T follicular helper cell (primary cell): ENCODE results near the gene ERC2.

ENCODE experiments used
- DNase-seq: peaks from one replicate; pipeline ENCODE4 v3.0.0-alpha.2; 2020; ENCODE audit warnings: low read depth

ERC2 gene

GRCh38 chr3:55795746-55796145, 672.5 kb downstream of the ERC2 start:
- no peak for DNase-seq

GRCh38 chr3:55795296-55795695, 673.0 kb downstream of the ERC2 start:
- no peak for DNase-seq

- no peak for DNase-seq
These were observed 675.5 kb downstream of the ERC2 start for GRCh38 chr3:55792742-55793141.

GRCh38 chr3:55792009-55792408, 676.3 kb downstream of the ERC2 start:
- DNase-seq = no peak

GRCh38 chr3:55790596-55791350, 677.5 kb downstream of the ERC2 start:
- no peak for DNase-seq

GRCh38 chr3:55789516-55789915, 678.8 kb downstream of the ERC2 start:
- DNase-seq = no peak

- DNase-seq = no peak
These were observed 685.5 kb downstream of the ERC2 start for GRCh38 chr3:55782807-55783206.

- DNase-seq = no peak
These were observed 685.9 kb downstream of the ERC2 start for GRCh38 chr3:55782351-55782750.

GRCh38 chr3:55780913-55781312, 687.4 kb downstream of the ERC2 start:
- no peak for DNase-seq

GRCh38 chr3:55779543-55779942, 688.7 kb downstream of the ERC2 start:
- no peak for DNase-seq

GRCh38 chr3:55775366-55776154, 692.7 kb downstream of the ERC2 start:
- no peak for DNase-seq

GRCh38 chr3:55774856-55775255, 693.4 kb downstream of the ERC2 start:
- no peak for DNase-seq

GRCh38 chr3:55771503-55771902, 696.8 kb downstream of the ERC2 start:
- DNase-seq = no peak

- no peak for DNase-seq
These were observed 698.2 kb downstream of the ERC2 start for GRCh38 chr3:55770077-55770476.

- DNase-seq = no peak
These were observed 701.5 kb downstream of the ERC2 start for GRCh38 chr3:55766753-55767152.

GRCh38 chr3:55765906-55766701, 702.2 kb downstream of the ERC2 start:
- DNase-seq = no peak

GRCh38 chr3:55765398-55765797, 702.9 kb downstream of the ERC2 start:
- no peak for DNase-seq

- no peak for DNase-seq
These were observed 711.3 kb downstream of the ERC2 start for GRCh38 chr3:55756976-55757375.

- DNase-seq = no peak
These were observed 712.6 kb downstream of the ERC2 start for GRCh38 chr3:55755516-55756205.

- no peak for DNase-seq
These were observed 715.4 kb downstream of the ERC2 start for GRCh38 chr3:55752911-55753310.

GRCh38 chr3:55751730-55752129, 716.5 kb downstream of the ERC2 start:
- no peak for DNase-seq

- DNase-seq = no peak
These were observed 717.7 kb downstream of the ERC2 start for GRCh38 chr3:55750525-55750924.
